Spleen (tissue), 11 donors: Measurements from ENCODE around the gene DENND2D. TPM values are rescaled to one million over a fixed set of nuclear protein-coding genes. Genes with fewer than 3 reads are reported as not detected.

Experiments
- DNase-seq: peaks from one replicate; pipeline ENCODE4 v3.0.0-alpha.2; 2020
- H3K27ac ChIP-seq, 8 donors: fragments of 200-600 bp; sonication (generic) in 7 of 8; 1 replicate in 4 of 8; 2 replicates in 4 of 8; pipeline versions ENCODE4 v1.5.0 to v1.8.0; 2016 to 2021; ENCODE audit warnings: inconsistent platforms in 4 of 8, mild to moderate bottlenecking in 4 of 8, moderate library complexity in 1 of 8
- H3K27me3 ChIP-seq, 7 donors: fragments of 200-600 bp; sonication (generic) in 6 of 7; replicated peaks in 1 of 7; 1 replicate in 4 of 7; 2 replicates in 3 of 7; pipeline versions ENCODE4 v1.5.0 to v1.8.0; 2016 to 2021; ENCODE audit warnings: inconsistent platforms in 3 of 7, mild to moderate bottlenecking in 1 of 7
- H3K36me3 ChIP-seq, 6 donors: fragments of 200-600 bp; sonication (generic) in 5 of 6; 1 replicate in 4 of 6; 2 replicates in 2 of 6; pipeline versions ENCODE4 v1.5.0 to v1.8.0; 2016 to 2021; ENCODE audit warnings: inconsistent platforms in 2 of 6
- H3K4me1 ChIP-seq, 6 donors: fragments of 200-600 bp; sonication (generic) in 5 of 6; 1 replicate in 3 of 6; 2 replicates in 3 of 6; pipeline versions ENCODE4 v1.5.0 to v1.8.0; 2016 to 2021; ENCODE audit warnings: inconsistent platforms in 3 of 6
- H3K4me3 ChIP-seq, 8 donors: fragments of 200-600 bp; sonication (generic) in 7 of 8; 1 replicate in 4 of 8; 2 replicates in 4 of 8; pipeline versions ENCODE4 v1.5.0 to v1.8.0; 2016 to 2021; ENCODE audit warnings: inconsistent platforms in 4 of 8, mild to moderate bottlenecking in 4 of 8, moderate library complexity in 2 of 8
- H3K9me3 ChIP-seq, 8 donors: fragments of 200-600 bp; sonication (generic) in 7 of 8; 1 replicate in 4 of 8; 2 replicates in 4 of 8; pipeline versions ENCODE4 v1.5.0 to v1.8.0; 2016 to 2021; ENCODE audit warnings: inconsistent platforms in 4 of 8
- CTCF ChIP-seq, 11 experiments: fragments of 200-600 bp in 7 of 11; fragments of 450-650 bp in 4 of 11; sonication (generic) in 4 of 11; IDR thresholded peaks in 8 of 11; conservative IDR thresholded peaks in 3 of 11; 1 replicate in 7 of 11; 2 replicates in 4 of 11; pipeline versions ENCODE4 v1.4.0 to v1.8.0; 2016 to 2021; ENCODE audit warnings: antibody characterized with exemption in 11 of 11, inconsistent platforms in 4 of 11, mild to moderate bottlenecking in 1 of 11
- POLR2A ChIP-seq, 3 donors: fragments of 450-650 bp; IDR thresholded peaks; one replicate each; pipeline ENCODE4 v1.5.1; 2017; ENCODE audit warnings: antibody characterized with exemption in 3 of 3, mild to moderate bottlenecking in 1 of 3
- POLR2AphosphoS5 ChIP-seq, 3 donors: sonication (generic); formaldehyde crosslinking; IDR thresholded peaks; one replicate each; pipeline ENCODE4 v1.5.1; 2017; ENCODE audit warnings: antibody characterized with exemption in 3 of 3
- WGBS, 5 donors: extraction: QIAGEN DNeasy Blood & Tissue Kit in 3 of 5; methylation state at CpG; one replicate each; pipeline versions ENCODE4 v1.1.5 to v1.1.7; 2013 to 2018; 5-methylcytosine and 5-hydroxymethylcytosine counted together
- intact Hi-C: fragments of 100-400 bp; cut with DNase I; formaldehyde crosslinking; loops from one replicate; pipeline ENCODE4 v1.15.0; 2023; ENCODE audit warnings: low total_unique reads
- polyA plus RNA-seq, 3 donors: library from polyadenylated mRNA; stranded (reverse); fragments of 200-250 nt; gene quantifications; one replicate each; pipeline ENCODE4 v1.2.1, GENCODE V29; 2013
- total RNA-seq, 7 donors: library from RNA; depleted of rRNA in 3 of 7; stranded (reverse); fragments of >200 nt in 3 of 7; fragmentation: NEBNext Ultra II Directional in 4 of 7; extraction: Animal tissue kit (Norgen Biotek cat#: 25700) in 4 of 7; gene quantifications; one replicate each; pipeline versions ENCODE4 v1.1.0 to v1.2.1, GENCODE V29; 2016 to 2021
- donor health status: healthy with polysubstance abuse.
- donor health status: DM: no; HTN: no; CAD: no; lungs with moderate emphysema.
- donor health status: DM: no; HTN: no; CAD: no.
- donor health status: Bipolar disorder and iron deficiency.
- donor health status: healthy.
- donor health status: DM: no; HTN: no; CAD: no.
- donor health status: DM: yes; HTN: yes; CAD: no.

The DENND2D gene
- total and polyA plus RNA-seq, 10 donors: 90.3 to 182 (median 149) TPM

- H3K36me3 ChIP-seq: peaks cover 0 to 93% (median 38%) of the 10 kb centered on the region in 6 donors
- no peak overlapping the region for H3K4me3 ChIP-seq
- TF ChIP-seq POLR2A (IDR thresholded peaks at IDR 0.05) (no peak), CTCF (IDR thresholded peaks at IDR 0.05 in 8 of 11, conservative IDR thresholded peaks at IDR 0.05 in 3 of 11) (no peak), POLR2AphosphoS5 (IDR thresholded peaks at IDR 0.05) (no peak)
- no peaks in the 10 kb centered on the region for H3K27me3 ChIP-seq
- DNase-seq: no peak
- H3K4me1 ChIP-seq: peaks cover 18 to 98% (median 81%) of the 10 kb centered on the region in 6 donors
- intact Hi-C loops: no loop called here
- no peaks in the 10 kb centered on the region for H3K9me3 ChIP-seq
- H3K27ac ChIP-seq: peak overlapping the region in 4 of 8 donors; percentile 35 to 66 (median 46)
- 13 to 25% (median 21%) methylated on average over 3 of the region's 3 CpGs for WGBS, 5 donors
Measured at GRCh38 chr1:111151838-111152237, 48.6 kb downstream of the DENND2D start.

- Histone ChIP-seq H3K27ac (peak overlapping the region in 6 of 8 donors; percentile 35 to 68 (median 54)), H3K4me1 (peaks cover 24 to 100% (median 95%) of the 10 kb centered on the region in 6 donors), H3K4me3 (peak overlapping the region in 1 of 8 donors; percentile 12), H3K27me3 (no peaks in the 10 kb centered on the region), H3K9me3 (no peaks in the 10 kb centered on the region), H3K36me3 (peaks cover 0 to 78% (median 36%) of the 10 kb centered on the region in 6 donors)
- no peak for TF ChIP-seq CTCF (IDR thresholded peaks at IDR 0.05 in 8 of 11, conservative IDR thresholded peaks at IDR 0.05 in 3 of 11)
- no peak for TF ChIP-seq POLR2AphosphoS5 (IDR thresholded peaks at IDR 0.05)
- TF ChIP-seq POLR2A (IDR thresholded peaks at IDR 0.05): no peak
- DNase-seq: no peak
- intact Hi-C loops: loop anchor here (10.0 kb wide), 1 partner anchor 46 kb away; no protein-coding TSS in a partner anchor
- 45 to 70% (median 63%) methylated on average over 2 of the region's 2 CpGs for WGBS, 5 donors
Measured at GRCh38 chr1:111148376-111148881, 52.0 kb downstream of the DENND2D start.

GRCh38 chr1:111147948-111148347 is 52.5 kb downstream of the DENND2D start:
- TF ChIP-seq POLR2AphosphoS5 (IDR thresholded peaks at IDR 0.05): no peak
- TF ChIP-seq POLR2A (IDR thresholded peaks at IDR 0.05): no peak
- TF ChIP-seq CTCF (IDR thresholded peaks at IDR 0.05 in 8 of 11, conservative IDR thresholded peaks at IDR 0.05 in 3 of 11): no peak
- Histone ChIP-seq H3K9me3 (no peaks in the 10 kb centered on the region), H3K4me3 (peak overlapping the region in 1 of 8 donors; percentile 12), H3K4me1 (peaks cover 24 to 100% (median 95%) of the 10 kb centered on the region in 6 donors), H3K36me3 (peaks cover 0 to 73% (median 31%) of the 10 kb centered on the region in 6 donors), H3K27me3 (no peaks in the 10 kb centered on the region), H3K27ac (peak overlapping the region in 5 of 8 donors; percentile 10 to 68 (median 54))
- intact Hi-C loops: loop anchor here (10.0 kb wide), 1 partner anchor 47 kb away; no protein-coding TSS in a partner anchor
- no peak for DNase-seq
- WGBS, 5 donors: 60 to 78% (median 67%) methylated on average over 3 of the region's 3 CpGs

GRCh38 chr1:111145963-111146768 is 54.3 kb downstream of the DENND2D start:
- Histone ChIP-seq H3K4me3 (no peak overlapping the region), H3K4me1 (peaks cover 32 to 100% (median 95%) of the 10 kb centered on the region in 6 donors), H3K27ac (peak overlapping the region in 3 of 8 donors; percentile 3 to 28 (median 11)), H3K36me3 (peaks cover 0 to 55% (median 29%) of the 10 kb centered on the region in 6 donors), H3K27me3 (no peaks in the 10 kb centered on the region), H3K9me3 (no peaks in the 10 kb centered on the region)
- DNase-seq: no peak
- no peak for TF ChIP-seq POLR2AphosphoS5 (IDR thresholded peaks at IDR 0.05)
- no peak for TF ChIP-seq CTCF (IDR thresholded peaks at IDR 0.05 in 8 of 11, conservative IDR thresholded peaks at IDR 0.05 in 3 of 11)
- intact Hi-C loops: loop anchor here (10.0 kb wide), 1 partner anchor 49 kb away; no protein-coding TSS in a partner anchor
